CMK (cell line): ENCODE data around the gene ERGIC1.

Source experiments
- DNase-seq: peaks from one replicate; pipeline ENCODE4 v3.0.0-alpha.2; 2010; ENCODE audit warnings: low read depth

The ERGIC1 gene

DNA sequence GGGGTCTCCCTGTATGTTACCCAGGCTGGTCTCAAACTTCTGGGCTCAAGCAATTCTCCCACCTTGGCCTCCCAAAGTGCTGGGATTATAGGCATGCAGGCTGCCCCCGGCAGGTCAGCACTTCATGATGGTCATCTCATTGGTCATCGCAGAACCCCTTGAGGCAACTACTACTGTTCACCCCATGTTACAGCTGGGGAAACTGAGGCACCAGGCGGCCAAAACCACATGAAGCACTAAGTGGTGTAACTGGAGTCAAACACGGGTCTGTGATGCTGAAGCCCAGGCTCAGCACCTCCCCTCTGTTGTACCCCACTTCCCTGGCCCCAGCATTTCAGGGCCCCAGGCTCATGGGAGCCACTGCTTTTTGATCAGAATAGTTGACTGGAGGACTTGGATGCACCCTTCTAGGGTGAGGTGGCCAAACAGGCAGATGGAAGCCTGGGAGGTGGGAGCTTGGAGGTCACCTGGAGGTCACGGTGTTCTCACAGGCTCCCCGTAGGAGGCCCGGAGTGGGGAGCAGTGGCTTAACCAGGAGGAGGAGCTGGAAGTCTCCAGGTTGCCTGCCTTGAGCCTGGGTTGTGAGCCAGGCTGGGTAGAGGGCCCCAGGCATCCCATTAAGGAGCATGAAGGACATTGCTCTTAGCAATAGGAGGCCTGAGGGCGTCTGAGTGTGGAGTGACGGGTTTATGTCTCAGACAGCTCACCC is 67.9 kb downstream of the ERGIC1 start:
- no peak for DNase-seq

GRCh38 chr5:172902497-172903472 is 68.7 kb downstream of the ERGIC1 start:
- DNase-seq, result no peak

GRCh38 chr5:172903790-172904189 is 69.7 kb downstream of the ERGIC1 start:
- no peak for DNase-seq

DNA sequence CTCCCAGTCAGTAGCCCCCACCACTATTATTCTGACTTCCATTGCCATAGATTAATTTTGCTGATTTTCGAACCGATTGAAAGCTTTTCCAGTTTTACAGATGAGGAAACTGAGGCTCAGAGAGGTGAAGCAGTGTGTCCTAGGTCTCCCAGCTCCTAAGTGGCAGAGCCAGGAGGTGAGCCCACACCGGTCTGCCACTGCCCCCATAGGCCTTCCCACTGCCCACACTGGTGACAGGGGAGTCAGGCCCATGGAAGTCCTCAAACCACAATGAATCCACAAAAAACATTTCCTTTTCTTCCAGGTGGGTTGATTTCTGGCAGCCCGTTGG is 70.2 kb downstream of the ERGIC1 start:
- DNase-seq, result no peak

GRCh38 chr5:172904643-172905345 is 70.7 kb downstream of the ERGIC1 start:
- no peak for DNase-seq

- no peak for DNase-seq
These were observed 71.5 kb downstream of the ERGIC1 start for GRCh38 chr5:172905346-172906140.

DNA sequence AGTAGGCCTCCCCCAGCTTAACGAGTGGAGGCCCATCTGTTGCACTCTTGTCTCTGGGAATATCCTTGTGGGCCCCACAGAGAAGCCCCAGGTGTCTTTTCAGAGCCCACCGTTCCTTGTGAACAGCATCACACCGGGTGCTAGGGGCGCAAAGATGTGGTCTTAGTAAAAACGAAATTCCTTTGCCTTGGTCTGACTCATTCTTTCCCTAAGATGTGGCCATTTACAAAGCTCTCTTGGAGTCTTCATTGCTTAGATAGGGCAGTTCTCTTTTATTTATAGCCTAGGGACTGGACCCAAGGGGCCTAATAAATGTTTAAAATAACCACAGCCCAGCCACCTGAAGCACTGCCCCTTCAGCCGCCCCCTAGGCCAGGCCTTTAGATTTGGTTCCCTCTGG is 72.4 kb downstream of the ERGIC1 start:
- DNase-seq, result no peak

DNA sequence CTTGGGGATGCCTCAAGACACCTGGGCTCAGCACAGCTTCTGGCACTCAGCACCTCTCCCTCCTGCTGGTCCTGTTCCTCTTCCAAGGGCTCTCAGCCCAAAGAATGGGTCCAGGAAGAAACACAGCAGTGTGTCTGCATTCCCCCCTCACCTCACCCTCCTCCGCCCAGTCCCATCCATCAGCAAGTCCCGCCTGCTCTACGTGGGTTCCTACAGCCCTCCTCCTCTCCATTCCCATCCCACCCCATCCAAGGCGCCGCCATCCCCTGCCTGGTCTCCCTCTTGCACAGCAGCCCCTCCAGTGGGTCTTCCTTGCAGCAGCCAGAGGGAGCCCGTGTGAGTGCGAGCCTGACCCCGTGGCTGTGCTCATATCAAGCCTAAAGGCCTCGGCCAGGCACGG is 72.8 kb downstream of the ERGIC1 start:
- DNase-seq, result no peak

DNA sequence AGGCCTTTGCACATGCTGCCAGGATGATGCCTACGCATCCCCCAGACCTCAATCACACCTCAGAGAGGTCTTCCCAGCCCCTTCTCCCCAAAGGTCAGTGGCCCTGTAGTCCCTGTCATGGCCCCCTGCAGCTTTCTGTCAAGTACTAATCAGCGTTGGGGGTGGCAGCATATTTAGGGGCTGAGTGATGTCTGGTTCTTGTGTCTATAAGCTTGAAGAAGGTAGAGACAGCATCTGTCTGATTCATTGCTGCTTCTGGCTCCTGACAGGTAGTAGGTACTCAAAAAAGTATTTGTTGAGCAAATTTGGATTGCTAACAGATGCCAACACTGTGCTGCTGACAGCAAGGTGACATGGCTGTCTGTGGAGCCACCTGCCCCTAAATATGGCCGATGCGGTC is 73.6 kb downstream of the ERGIC1 start:
- DNase-seq, result no peak

GRCh38 chr5:172908662-172909061 is 74.6 kb downstream of the ERGIC1 start:
- no peak for DNase-seq

GRCh38 chr5:172909931-172910502 is 76.0 kb downstream of the ERGIC1 start:
- no peak for DNase-seq

- peak; percentile 27 for DNase-seq
These were observed 77.0 kb downstream of the ERGIC1 start for GRCh38 chr5:172910828-172911627.

DNA sequence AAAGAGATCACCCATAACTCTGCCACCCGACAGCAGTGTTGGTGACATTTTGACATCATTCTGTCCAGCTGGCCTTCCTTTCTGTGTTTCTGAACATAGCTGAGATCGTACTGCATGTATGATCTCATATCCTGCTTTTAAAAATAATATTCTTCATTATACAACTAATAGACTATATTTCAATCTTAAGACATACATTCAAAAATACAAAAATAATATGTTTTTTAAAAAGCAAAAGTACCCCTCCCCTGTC is 77.5 kb downstream of the ERGIC1 start:
- no peak for DNase-seq

- DNase-seq, result no peak
These were observed 77.9 kb downstream of the ERGIC1 start for GRCh38 chr5:172911976-172912375.

DNA sequence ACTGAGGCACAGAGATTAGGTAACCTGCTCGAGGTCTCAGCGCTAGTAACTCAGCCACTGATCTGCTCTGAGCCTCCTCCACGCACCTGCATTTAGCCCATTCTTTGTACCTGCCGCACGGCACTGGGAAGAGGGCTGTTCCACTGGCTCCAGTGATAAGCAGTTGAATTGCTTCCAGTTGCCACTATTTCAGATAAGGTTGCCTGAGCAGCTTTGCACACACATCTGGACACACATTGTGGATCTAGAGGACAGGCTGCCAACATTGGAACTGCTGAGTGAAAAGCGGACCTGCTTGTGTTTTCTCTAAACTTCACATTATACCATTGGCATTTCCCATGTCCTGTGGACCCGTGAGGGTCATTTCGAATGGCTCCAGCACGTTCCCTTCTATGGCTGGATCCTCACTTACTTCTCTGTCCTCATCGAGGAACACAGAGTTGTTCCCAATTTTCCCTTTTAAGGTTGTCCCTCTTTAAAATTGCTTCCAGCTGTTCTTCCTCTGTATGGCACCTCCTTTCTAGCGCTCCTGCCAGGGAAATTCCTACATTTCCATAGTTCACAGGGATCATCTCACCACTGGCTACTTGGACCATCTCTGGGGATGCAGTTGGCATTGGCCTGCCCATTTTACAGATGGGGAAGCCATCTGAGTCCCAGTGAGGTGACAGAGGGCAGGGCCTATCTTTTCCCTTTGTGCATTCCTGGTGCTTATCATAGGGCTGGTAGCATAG is 79.2 kb downstream of the ERGIC1 start:
- DNase-seq, result no peak

DNA sequence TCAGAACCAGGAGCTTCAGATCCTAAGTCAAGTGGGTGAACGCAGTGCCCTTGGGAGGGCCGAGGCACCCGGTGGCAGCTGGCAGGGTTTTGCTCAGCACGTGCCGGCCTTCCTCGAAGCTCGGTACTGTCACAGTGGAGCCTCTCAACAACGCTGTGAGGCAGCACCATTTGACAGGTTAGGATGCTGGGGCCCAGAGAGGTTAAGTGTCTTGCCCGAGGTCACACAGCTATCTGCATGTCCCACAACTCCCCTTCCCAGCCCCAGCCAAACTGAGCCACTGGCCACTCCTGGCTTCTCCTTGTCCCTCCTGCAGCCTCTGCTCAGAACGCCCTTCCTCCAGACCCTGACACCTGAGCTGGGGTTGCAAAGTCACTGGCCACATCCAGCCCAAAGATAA is 81.5 kb downstream of the ERGIC1 start:
- no peak for DNase-seq

DNA sequence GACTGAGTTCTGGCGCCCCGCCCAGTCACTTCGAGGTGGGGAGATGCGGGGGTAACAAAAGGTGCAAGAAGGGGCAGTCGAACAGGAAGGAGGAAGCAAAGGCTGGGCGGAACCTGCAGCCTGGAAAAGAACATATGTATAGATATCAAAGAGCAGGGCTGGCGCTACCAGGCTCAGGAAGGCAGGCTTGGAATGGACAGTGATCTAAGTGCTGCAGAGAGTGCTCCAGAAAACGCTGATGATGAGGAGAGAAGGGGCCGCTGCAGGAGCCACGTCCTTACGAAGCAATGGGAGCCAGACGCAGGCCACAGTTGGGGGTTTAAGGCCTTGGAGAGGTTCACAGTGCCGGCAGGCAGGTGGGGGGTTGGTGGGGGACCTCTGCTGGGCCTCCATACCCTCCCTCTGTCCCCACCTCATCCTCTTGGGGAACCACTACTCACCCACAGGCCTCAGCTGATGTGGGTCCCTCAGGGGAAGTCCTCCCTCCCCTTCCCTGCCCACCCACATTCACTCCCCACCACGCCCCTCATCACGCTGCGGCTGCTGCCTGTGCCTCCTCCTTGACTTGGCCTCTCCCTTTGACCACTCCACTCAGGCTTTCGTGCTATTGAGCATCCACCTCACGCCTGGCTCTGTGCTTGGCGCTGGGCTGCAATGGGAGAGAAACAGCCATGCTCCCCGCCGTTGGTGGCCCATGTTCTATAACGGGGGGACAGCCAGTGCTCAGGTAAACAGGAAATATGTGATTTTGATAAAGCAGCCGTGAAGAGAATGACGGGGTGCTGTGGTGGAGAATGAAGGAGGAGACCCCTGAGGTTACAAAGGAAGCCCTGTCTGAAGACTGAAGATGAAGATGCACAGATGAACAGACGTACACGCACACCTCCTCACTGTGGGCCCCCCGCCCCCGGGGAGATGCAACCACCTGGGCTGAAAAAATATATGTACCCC is 84.6 kb downstream of the ERGIC1 start:
- no peak for DNase-seq

DNA sequence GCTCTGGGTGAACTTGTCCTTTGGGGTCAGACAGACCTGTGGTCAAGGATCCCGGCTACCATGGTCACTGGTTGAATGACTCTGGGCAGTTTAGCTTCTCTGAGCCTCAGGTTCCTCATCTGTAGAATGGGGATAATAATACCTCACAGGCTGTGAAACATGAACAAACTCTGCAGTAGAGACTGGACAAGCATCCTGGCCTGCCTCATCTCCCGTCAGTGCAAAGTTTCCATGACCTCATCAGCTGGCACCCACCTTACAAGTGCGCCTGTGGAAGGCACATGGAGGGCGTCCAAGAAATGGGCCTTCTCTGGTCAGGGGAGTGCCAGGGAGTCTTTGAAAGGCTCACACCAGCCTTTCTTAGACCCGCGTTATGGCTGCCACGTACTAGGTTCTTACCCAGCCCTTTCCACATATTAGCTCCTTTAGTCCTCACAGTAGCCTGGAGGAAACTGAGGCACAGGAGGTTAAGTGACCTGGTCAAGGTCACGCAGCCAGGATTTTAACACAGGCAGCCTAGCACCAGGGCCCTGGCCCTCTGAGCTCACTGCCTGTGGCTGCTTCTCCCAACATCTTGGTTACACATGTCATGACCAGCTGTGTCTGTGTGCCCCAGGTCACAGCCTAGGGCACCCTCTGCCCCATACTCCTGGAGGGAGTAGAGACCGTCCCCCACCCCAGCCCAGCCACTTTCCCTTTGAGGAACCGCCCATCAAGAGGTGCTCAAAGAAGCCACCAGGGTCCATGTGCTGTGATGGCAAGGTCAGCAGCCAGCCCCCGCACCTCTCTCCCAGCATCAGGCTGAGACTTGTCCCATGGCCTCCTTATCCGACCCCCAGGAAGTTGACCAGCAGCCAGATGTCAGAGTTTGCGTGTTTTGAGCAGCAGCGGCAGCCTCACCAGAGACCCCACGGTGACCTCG is 85.7 kb downstream of the ERGIC1 start:
- DNase-seq, result no peak
